ENCODE measurements around the gene PLA2G7.

DNA sequence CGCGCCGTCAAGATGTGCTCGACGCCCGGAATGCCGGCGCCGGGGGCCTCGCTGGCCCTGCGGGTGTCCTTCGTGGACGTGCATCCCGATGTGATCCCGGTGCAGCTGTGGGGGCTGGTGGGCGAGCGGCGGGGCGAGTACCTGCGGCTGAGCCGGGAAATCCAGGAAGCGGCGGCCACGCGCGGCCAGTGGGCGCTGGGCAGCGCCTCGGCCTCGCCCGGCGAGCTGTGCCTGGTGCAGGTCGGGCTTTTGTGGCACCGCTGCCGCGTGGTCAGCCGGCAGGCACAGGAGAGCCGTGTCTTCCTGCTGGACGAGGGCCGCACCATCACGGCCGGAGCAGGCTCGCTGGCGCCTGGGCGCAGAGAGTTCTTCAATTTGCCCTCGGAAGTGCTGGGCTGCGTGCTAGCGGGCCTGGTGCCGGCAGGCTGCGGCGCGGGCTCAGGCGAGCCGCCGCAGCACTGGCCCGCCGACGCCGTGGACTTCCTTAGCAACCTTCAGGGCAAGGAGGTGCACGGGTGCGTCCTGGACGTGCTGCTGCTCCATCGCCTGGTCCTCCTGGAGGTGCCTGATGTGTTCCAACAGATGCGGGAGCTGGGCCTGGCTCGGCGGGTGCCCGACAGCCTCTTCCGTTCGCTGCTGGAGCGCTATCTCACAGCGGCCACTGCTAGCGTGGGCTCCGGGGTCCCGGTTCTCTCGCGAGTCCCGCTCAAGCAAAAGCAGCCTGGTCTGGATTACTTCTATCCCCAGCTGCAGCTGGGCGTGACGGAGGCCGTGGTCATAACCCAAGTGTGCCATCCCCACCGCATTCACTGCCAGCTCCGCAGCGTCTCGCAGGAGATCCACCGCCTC lies 46.8 kb downstream of the PLA2G7 start:
- TF ChIP-seq POLR2A (IDR thresholded peaks at IDR 0.05; ENCODE audit: low read depth, low read length) (no peak), TAF1 (IDR thresholded peaks at IDR 0.05; ENCODE audit: low read depth, low read length) (no peak)

All from GM12891 (cell line).